Natural killer cell (primary cell): ENCODE data around the gene UQCC2. TPM values are rescaled to one million over a fixed set of nuclear protein-coding genes. Genes with fewer than 3 reads are reported as not detected.

Experiments used
- ATAC-seq, 3 donors: fragments of 150-1000 bp in 2 of 3; fragments of 200-7000 bp in 1 of 3; cut with Tn5 transposase; 1 replicate in 1 of 3; 2 replicates in 2 of 3; pipeline ENCODE4 v1.10.0; 2021; ENCODE audit warnings: mild to moderate bottlenecking in 2 of 3, moderate library complexity in 2 of 3
- DNase-seq, 2 donors: peaks; one replicate each; pipeline versions ENCODE4 v3.0.0 to v3.0.0-alpha.2; 2013 to 2021; ENCODE audit warnings: mixed read lengths in 1 of 2
- H3K27ac ChIP-seq: one replicate; pipeline ENCODE4 v1.5.1; 2013; ENCODE audit warnings: mild to moderate bottlenecking, low read length
- H3K27me3 ChIP-seq: one replicate; pipeline ENCODE4 v1.6.1; 2013; ENCODE audit warnings: low read length; ENCODE audit not compliant: control insufficient read depth, insufficient read depth
- H3K36me3 ChIP-seq: one replicate; pipeline ENCODE4 v1.6.1; 2013; ENCODE audit warnings: low read length; ENCODE audit not compliant: control insufficient read depth, insufficient read depth
- H3K4me1 ChIP-seq: one replicate; pipeline ENCODE4 v1.6.1; 2013; ENCODE audit warnings: low read length; ENCODE audit not compliant: control insufficient read depth, insufficient read depth
- H3K4me3 ChIP-seq: one replicate; pipeline ENCODE4 v1.5.1; 2013; ENCODE audit warnings: low read length
- H3K9me3 ChIP-seq: one replicate; pipeline ENCODE4 v1.6.1; 2013; ENCODE audit warnings: low read length; ENCODE audit not compliant: control insufficient read depth, insufficient read depth
- H3K27ac Mint-ChIP-seq, 2 donors: one replicate each; pipeline ENCODE4 v1.8.0; 2022; ENCODE audit warnings: mild to moderate bottlenecking in 2 of 2, mixed read lengths in 2 of 2, moderate library complexity in 1 of 2
- H3K27me3 Mint-ChIP-seq, 2 donors: one replicate each; pipeline ENCODE4 v1.8.0; 2022; ENCODE audit warnings: low read depth in 2 of 2, mixed read lengths in 2 of 2
- H3K36me3 Mint-ChIP-seq: one replicate; pipeline ENCODE4 v1.8.0; 2022; ENCODE audit warnings: mixed read lengths
- H3K4me1 Mint-ChIP-seq, 2 donors: one replicate each; pipeline ENCODE4 v1.8.0; 2022; ENCODE audit warnings: mixed read lengths in 2 of 2
- H3K4me3 Mint-ChIP-seq: one replicate; pipeline ENCODE4 v1.8.0; 2022; ENCODE audit warnings: mild to moderate bottlenecking, moderate library complexity, mixed read lengths
- H3K9me3 Mint-ChIP-seq, 2 donors: one replicate each; pipeline ENCODE4 v1.8.0; 2022; ENCODE audit warnings: mixed read lengths in 2 of 2
- CTCF ChIP-seq: fragments of 200-600 bp; IDR thresholded peaks from one replicate; pipeline ENCODE4 v1.8.0; 2022; ENCODE audit warnings: antibody characterized with exemption
- WGBS: methylation state at CpG from one replicate; pipeline ENCODE4 v1.1.7; 2013; ENCODE audit warnings: missing lambda C conversion rate; ENCODE audit not compliant: insufficient coverage; 5-methylcytosine and 5-hydroxymethylcytosine counted together
- intact Hi-C: fragments of 100-400 bp; cut with micrococcal nuclease; formaldehyde crosslinking; loops from one replicate; pipeline ENCODE4 v1.14.2; 2022
- total RNA-seq, 4 donors: library from RNA; stranded (reverse); fragments of 120-200 nt in 1 of 4; gene quantifications; one replicate each; pipeline versions ENCODE4 v1.2.3 to v1.2.4, GENCODE V29; 2013 to 2022

The UQCC2 gene
- total RNA-seq, 3 donors from 2014 or later (not counting 1 experiment from before 2014, with no cell fraction given), result 15.8 to 19.6 (median 16.5) TPM

DNA sequence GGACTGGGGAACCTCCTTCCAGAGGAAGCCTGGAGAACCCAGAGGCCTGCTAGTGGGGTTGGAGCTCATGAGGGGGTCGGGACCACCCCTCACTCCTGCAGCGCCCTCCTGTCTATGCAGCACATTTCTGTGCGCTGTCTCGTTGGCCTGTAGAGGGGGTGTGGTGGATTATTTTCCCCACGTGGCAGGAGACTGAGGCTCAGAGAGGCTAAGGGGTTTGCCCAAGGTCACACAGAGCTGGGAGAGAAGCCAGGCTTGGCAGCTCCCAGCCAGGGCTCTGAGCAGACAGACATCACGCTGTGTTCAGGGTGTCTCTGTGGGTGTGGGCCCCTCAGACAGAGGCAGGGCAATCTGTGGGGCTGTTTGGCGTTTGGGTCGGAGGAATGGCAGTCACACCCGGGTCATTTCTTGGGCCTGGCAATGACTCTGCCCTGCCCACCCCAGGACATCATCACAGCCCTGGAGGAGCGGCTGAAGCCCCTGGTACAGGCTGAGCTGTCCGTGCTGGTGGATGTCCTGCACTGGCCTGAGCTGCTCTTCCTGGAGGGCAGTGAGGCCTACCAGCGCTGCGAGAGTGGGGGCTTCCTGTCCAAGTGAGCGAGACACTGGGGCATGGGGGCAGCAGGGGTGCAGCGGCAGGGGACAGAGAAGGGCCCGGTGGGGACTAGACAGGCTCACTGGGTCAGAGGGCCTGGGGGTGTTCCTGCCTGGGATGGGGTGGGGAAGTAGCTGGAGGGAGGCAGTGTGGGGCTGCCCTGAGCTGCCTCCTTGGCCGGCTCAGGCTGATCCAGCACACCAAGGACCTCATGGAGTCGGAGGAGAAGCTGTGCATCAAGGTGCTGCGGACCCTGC lies 27.7 kb downstream of the UQCC2 start:
- Histone ChIP-seq H3K9me3 (no peaks in the 10 kb centered on the region), H3K27ac (no peak overlapping the region), H3K4me3 (no peak overlapping the region), H3K4me1 (no peaks in the 10 kb centered on the region), H3K27me3 (no peaks in the 10 kb centered on the region), H3K36me3 (peaks cover 74% of the 10 kb centered on the region)
- H3K36me3 Mint-ChIP-seq, result no peaks in the 10 kb centered on the region
- TF ChIP-seq CTCF, result no peak
- ATAC-seq (no peak), DNase-seq (peak in 1 of 2 donors; percentile 23)
- no peaks in the 10 kb centered on the region for H3K4me1 Mint-ChIP-seq
- intact Hi-C loops, result no loop called here
- H3K4me3 Mint-ChIP-seq, result no peak overlapping the region
- 95% methylated on average over 19 of the region's 19 CpGs for WGBS
- H3K9me3 Mint-ChIP-seq, result no peaks in the 10 kb centered on the region
- H3K27me3 Mint-ChIP-seq, result no peaks in the 10 kb centered on the region
- H3K27ac Mint-ChIP-seq, result no peak overlapping the region

- no peak for ATAC-seq
- no peak overlapping the region for H3K4me3 ChIP-seq
- H3K36me3 ChIP-seq, result peaks cover 73% of the 10 kb centered on the region
- peak in 1 of 2 donors; percentile 41 for DNase-seq
- Mint-ChIP-seq H3K36me3 (no peaks in the 10 kb centered on the region), H3K9me3 (no peaks in the 10 kb centered on the region), H3K4me1 (no peaks in the 10 kb centered on the region), H3K4me3 (no peak overlapping the region), H3K27ac (no peak overlapping the region), H3K27me3 (no peaks in the 10 kb centered on the region)
- H3K27me3 ChIP-seq, result no peaks in the 10 kb centered on the region
- no peak overlapping the region for H3K27ac ChIP-seq
- no peak for TF ChIP-seq CTCF
- no peaks in the 10 kb centered on the region for H3K9me3 ChIP-seq
- 75% methylated on average over 15 of the region's 15 CpGs for WGBS
- intact Hi-C loops, result no loop called here
- no peaks in the 10 kb centered on the region for H3K4me1 ChIP-seq
These were observed 28.4 kb downstream of the UQCC2 start for GRCh38 chr6:33683051-33683571.

DNA sequence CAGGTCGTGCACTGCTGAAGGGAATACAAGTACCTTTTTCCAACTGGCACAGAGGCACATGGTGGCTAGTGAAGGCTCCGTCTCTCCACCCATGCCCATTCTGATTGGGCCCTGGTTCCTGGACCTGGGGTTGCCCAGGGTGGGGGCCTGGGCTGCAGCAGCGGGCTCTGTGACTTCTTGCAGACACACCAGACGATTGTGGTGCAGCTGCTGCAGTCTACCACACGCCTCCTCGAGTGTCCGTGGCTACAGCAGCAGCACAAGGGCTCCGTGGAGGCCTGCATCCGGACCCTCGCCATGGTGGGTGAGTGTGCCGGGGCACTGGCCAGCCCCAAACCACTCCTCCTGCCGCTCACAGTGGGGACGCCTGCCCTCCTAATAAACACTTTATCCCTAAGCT lies 29.2 kb downstream of the UQCC2 start:
- H3K9me3 ChIP-seq, result no peaks in the 10 kb centered on the region
- peaks cover 73% of the 10 kb centered on the region for H3K36me3 ChIP-seq
- no peak overlapping the region for H3K4me3 Mint-ChIP-seq
- no peak overlapping the region for H3K27ac ChIP-seq
- ATAC-seq (no peak), DNase-seq (no peak)
- no peak for TF ChIP-seq CTCF
- H3K4me1 Mint-ChIP-seq, result peaks cover 0 to 5% of the 10 kb centered on the region in 2 donors
- H3K27me3 Mint-ChIP-seq, result no peaks in the 10 kb centered on the region
- H3K27ac Mint-ChIP-seq, result no peak overlapping the region
- no peaks in the 10 kb centered on the region for H3K36me3 Mint-ChIP-seq
- intact Hi-C loops, result no loop called here
- WGBS, result 97% methylated on average over 13 of the region's 13 CpGs
- no peaks in the 10 kb centered on the region for H3K9me3 Mint-ChIP-seq
- no peak overlapping the region for H3K4me3 ChIP-seq
- H3K4me1 ChIP-seq, result no peaks in the 10 kb centered on the region
- no peaks in the 10 kb centered on the region for H3K27me3 ChIP-seq
